Colonic mucosa (tissue), 4 donors: ENCODE results near the gene STARD13. TPM values are rescaled to one million over a fixed set of nuclear protein-coding genes. Genes with fewer than 3 reads are reported as not detected.

Experiments
- DNase-seq: peaks from one replicate; pipeline ENCODE4 v3.0.0-alpha.2; 2020
- H3K27ac ChIP-seq: fragments of 200-600 bp; one replicate; pipeline ENCODE4 v1.8.0; 2021
- H3K27me3 ChIP-seq: fragments of 200-600 bp; one replicate; pipeline ENCODE4 v1.8.0; 2021
- H3K36me3 ChIP-seq: fragments of 200-600 bp; one replicate; pipeline ENCODE4 v1.8.0; 2021
- H3K4me1 ChIP-seq: fragments of 200-600 bp; one replicate; pipeline ENCODE4 v1.8.0; 2021; ENCODE audit warnings: mild to moderate bottlenecking
- H3K4me3 ChIP-seq: fragments of 200-600 bp; one replicate; pipeline ENCODE4 v1.8.0; 2021
- H3K9ac ChIP-seq, 2 donors: one replicate each; pipeline ENCODE4 v1.7.0; 2013; ENCODE audit warnings: control low read depth in 2 of 2, low read depth in 2 of 2, low read length in 2 of 2
- H3K9me3 ChIP-seq: fragments of 200-600 bp; one replicate; pipeline ENCODE4 v1.8.0; 2021
- CTCF ChIP-seq: fragments of 200-600 bp; IDR thresholded peaks from one replicate; pipeline ENCODE4 v1.8.0; 2022; ENCODE audit warnings: antibody characterized with exemption, mild to moderate bottlenecking
- intact Hi-C: fragments of 100-400 bp; cut with DNase I; formaldehyde crosslinking; loops from one replicate; pipeline ENCODE4 v1.14.1; 2022
- total RNA-seq, 2 donors: library from RNA; stranded (reverse); fragmentation: NEBNext Ultra II Directional in 1 of 2; extraction: Animal tissue kit (Norgen Biotek cat#: 25700) in 1 of 2; gene quantifications; one replicate each; pipeline ENCODE4 v1.2.1, GENCODE V29; 2021
- donor health status: healthy.
- donor health status: DM: no; HTN: no; CAD: no.
- donor health status: DM: no; HTN: no; CAD: no.

The STARD13 gene
- total RNA-seq, 2 donors from 2014 or later = 21.3 to 30.2 TPM

- H3K9ac ChIP-seq = no peak overlapping the region
- no peak for TF ChIP-seq CTCF
- no peak overlapping the region for H3K4me3 ChIP-seq
- no peaks in the 10 kb centered on the region for H3K27me3 ChIP-seq
- no peak overlapping the region for H3K27ac ChIP-seq
- DNase-seq = no peak
- no peaks in the 10 kb centered on the region for H3K9me3 ChIP-seq
- H3K4me1 ChIP-seq = no peaks in the 10 kb centered on the region
- intact Hi-C loops = no loop called here
- H3K36me3 ChIP-seq = no peaks in the 10 kb centered on the region
Observed at GRCh38 chr13:33308863-33309262, 23.3 kb upstream of the STARD13 start.

GRCh38 chr13:33307843-33308242 is 22.3 kb upstream of the STARD13 start:
- H3K27ac ChIP-seq = no peak overlapping the region
- TF ChIP-seq CTCF = no peak
- H3K9ac ChIP-seq = no peak overlapping the region
- no peaks in the 10 kb centered on the region for H3K27me3 ChIP-seq
- no peak overlapping the region for H3K4me3 ChIP-seq
- intact Hi-C loops = no loop called here
- H3K9me3 ChIP-seq = no peaks in the 10 kb centered on the region
- no peaks in the 10 kb centered on the region for H3K36me3 ChIP-seq
- no peaks in the 10 kb centered on the region for H3K4me1 ChIP-seq
- no peak for DNase-seq

- no peak overlapping the region for H3K27ac ChIP-seq
- H3K9ac ChIP-seq = no peak overlapping the region
- no peaks in the 10 kb centered on the region for H3K27me3 ChIP-seq
Observed at GRCh38 chr13:33303855-33304597, 18.5 kb upstream of the STARD13 start.

GRCh38 chr13:33299626-33300025 is 14.1 kb upstream of the STARD13 start:
- Histone ChIP-seq H3K27ac (no peak overlapping the region), H3K9ac (no peak overlapping the region), H3K4me1 (no peaks in the 10 kb centered on the region), H3K27me3 (no peaks in the 10 kb centered on the region), H3K9me3 (no peaks in the 10 kb centered on the region), H3K36me3 (no peaks in the 10 kb centered on the region), H3K4me3 (no peak overlapping the region)
- TF ChIP-seq CTCF = no peak
- intact Hi-C loops = no loop called here
- no peak for DNase-seq

More at GRCh38 chr13:33303855-33304597, 18.5 kb upstream of the STARD13 start:
- Histone ChIP-seq H3K36me3 (no peaks in the 10 kb centered on the region), H3K9me3 (no peaks in the 10 kb centered on the region), H3K4me1 (no peaks in the 10 kb centered on the region), H3K4me3 (no peak overlapping the region)
- no peak for DNase-seq
- intact Hi-C loops = no loop called here
- no peak for TF ChIP-seq CTCF

- Histone ChIP-seq H3K4me3 (no peak overlapping the region), H3K9ac (no peak overlapping the region), H3K36me3 (no peaks in the 10 kb centered on the region), H3K4me1 (no peaks in the 10 kb centered on the region), H3K9me3 (no peaks in the 10 kb centered on the region), H3K27ac (no peak overlapping the region), H3K27me3 (no peaks in the 10 kb centered on the region)
- TF ChIP-seq CTCF = no peak
- intact Hi-C loops = no loop called here
- DNase-seq = no peak
Observed at GRCh38 chr13:33296793-33297425, 11.4 kb upstream of the STARD13 start.
